AG04450 (cell line): Measurements from ENCODE around the gene CUTC. TPM values are rescaled to one million over a fixed set of nuclear protein-coding genes. Genes with fewer than 3 reads are reported as not detected.

Source experiments
- CTCF ChIA-PET: fragments of 300-600, 350-600 bp; formaldehyde crosslinking; extraction: SDS; loops from one replicate; lab custom pipeline; 2022; ENCODE audit warnings: antibody characterized with exemption, inconsistent platforms; lab: Charles Lee
- POLR2A ChIA-PET: fragments of 350-600 bp; formaldehyde crosslinking; extraction: SDS; loops from one replicate; lab custom pipeline; 2021; ENCODE audit warnings: antibody characterized with exemption, inconsistent platforms; lab: Yijun Ruan, JAX
- DNase-seq: peaks from one replicate; pipeline ENCODE4 v3.0.0-alpha.2; 2011; ENCODE audit warnings: low read depth, low spot score
- H3K27ac ChIP-seq: one replicate; pipeline ENCODE4 v1.5.1; 2012; ENCODE audit warnings: low read depth, low read length, control low read depth
- H3K27me3 ChIP-seq: one replicate; pipeline ENCODE4 v1.6.0; 2012; ENCODE audit warnings: low read length; ENCODE audit not compliant: control insufficient read depth, insufficient read depth
- H3K4me3 ChIP-seq: 2 replicates; pipeline ENCODE4 v1.5.1; 2011; ENCODE audit warnings: mild to moderate bottlenecking, low read depth, low read length, control low read depth
- H3K9me3 ChIP-seq: 2 replicates; pipeline ENCODE4 v1.5.1; 2012; ENCODE audit warnings: low read length; ENCODE audit not compliant: control insufficient read depth, insufficient read depth
- CTCF ChIP-seq: IDR thresholded peaks from 2 replicates; pipeline ENCODE4 v1.5.1; 2011; ENCODE audit warnings: low read depth, low read length, control low read depth, inconsistent platforms
- polyA plus RNA-seq: library from polyadenylated mRNA; depleted of rRNA; stranded (reverse); fragments of >200 nt; gene quantifications from 2 replicates; pipeline ENCODE4 v1.2.3, GENCODE V29; 2011

Gene CUTC
- polyA plus RNA-seq, 1 experiment, result 18.0 TPM

- Histone ChIP-seq H3K9me3 (no peaks in the 10 kb centered on the region), H3K27ac (no peak overlapping the region), H3K27me3 (no peaks in the 10 kb centered on the region), H3K4me3 (no peak overlapping the region)
- ChIA-PET POLR2A (no interaction called here), CTCF (no interaction called here)
- TF ChIP-seq CTCF, result no peak
- DNase-seq, result no peak
Observed at GRCh38 chr10:99777918-99778714, 46.1 kb downstream of the CUTC start.

GRCh38 chr10:99779335-99779734 lies 47.3 kb downstream of the CUTC start:
- TF ChIP-seq CTCF, result no peak
- ChIA-PET CTCF (no interaction called here), POLR2A (interaction anchor here (0.6 to 1.1 kb wide), 4 partner anchors 9 to 1161 kb away, joined by 3 to 5 read pairs (median 4); partner anchors contain the start of genes COX15 and CUTC)
- H3K27ac ChIP-seq, result peak overlapping the region; percentile 99
- H3K27me3 ChIP-seq, result no peaks in the 10 kb centered on the region
- no peaks in the 10 kb centered on the region for H3K9me3 ChIP-seq
- H3K4me3 ChIP-seq, result peak overlapping the region; percentile 29
- DNase-seq, result no peak

GRCh38 chr10:99781734-99782429 lies 49.8 kb downstream of the CUTC start:
- H3K27ac ChIP-seq, result no peak overlapping the region
- TF ChIP-seq CTCF, result no peak
- ChIA-PET CTCF (interaction anchor here (1.0 kb wide), 1 partner anchor 67 kb away, joined by 3 read pairs; no protein-coding TSS in a partner anchor), POLR2A (no interaction called here)
- no peak for DNase-seq
- H3K9me3 ChIP-seq, result no peaks in the 10 kb centered on the region
- H3K4me3 ChIP-seq, result no peak overlapping the region
- no peaks in the 10 kb centered on the region for H3K27me3 ChIP-seq

- no peaks in the 10 kb centered on the region for H3K9me3 ChIP-seq
- TF ChIP-seq CTCF, result no peak
- no peaks in the 10 kb centered on the region for H3K27me3 ChIP-seq
- DNase-seq, result no peak
- POLR2A ChIA-PET, result no interaction called here
- peak within 1 kb of the TSS; percentile 79 for H3K27ac ChIP-seq
- CTCF ChIA-PET, result interaction anchor here (1.0 kb wide), 1 partner anchor 66 kb away, joined by 3 read pairs; no protein-coding TSS in a partner anchor
- no peak within 1 kb of the TSS for H3K4me3 ChIP-seq
Observed at GRCh38 chr10:99782447-99783286, 50.6 kb downstream of the CUTC start, which contains the start of gene ABCC2. ABCC2 (plus strand) TSS chr10:99782640; CDS start chr10:99782845, 205 bp downstream.
